ENCODE measurements around the gene IQUB. TPM values are rescaled to one million over a fixed set of nuclear protein-coding genes. Genes with fewer than 3 reads are reported as not detected.

IQUB gene
- total and polyA plus RNA-seq, 2 donors (not counting 3 experiments of a cell fraction or from before 2014, with no cell fraction given): 0.01 TPM; not detected in 1

DNA sequence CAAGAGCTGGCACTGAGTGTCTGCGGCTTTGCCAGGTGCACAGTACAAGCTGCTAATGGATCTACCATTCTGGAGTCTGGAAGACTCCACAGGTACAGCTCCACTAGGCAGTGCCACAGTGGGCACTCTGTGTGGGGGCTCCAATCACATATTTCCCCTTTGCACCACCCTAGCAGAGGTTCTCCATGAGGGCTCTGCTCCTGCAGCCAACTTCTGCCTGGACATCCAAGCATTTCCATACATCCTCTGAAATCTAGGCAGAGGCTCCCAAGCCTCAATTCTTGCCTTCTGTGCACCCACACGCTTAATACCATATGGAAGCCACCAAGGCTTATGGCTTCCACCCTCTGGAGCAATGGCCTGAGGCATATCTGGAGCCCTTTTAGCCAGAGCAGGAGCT, 29.2 kb downstream of the IQUB start:
- Histone ChIP-seq H3K9me3 (replicated peaks; ENCODE audit: control insufficient read depth, insufficient read depth, low read length) (no peaks in the 10 kb centered on the region), H3K27ac (ENCODE audit: insufficient read depth, low read depth, low read length) (no peak overlapping the region), H4K20me1 (replicated peaks; ENCODE audit: control insufficient read depth, extremely low read depth, insufficient read depth, low read length) (no peaks in the 10 kb centered on the region), H3K9me1 (replicated peaks; ENCODE audit: control insufficient read depth, extremely low read depth, insufficient read depth, low read length) (no peaks in the 10 kb centered on the region), H3K9ac (replicated peaks; ENCODE audit: extremely low read depth, insufficient read depth, low read length) (no peak overlapping the region), H3K36me3 (ENCODE audit: control insufficient read depth in 2 of 2, extremely low read depth in 1 of 2, insufficient read depth in 2 of 2, low read length in 2 of 2) (no peaks in the 10 kb centered on the region), H3K4me2 (ENCODE audit: insufficient read depth, low read length) (no peak overlapping the region), H3K4me1 (ENCODE audit: control insufficient read depth, extremely low read depth, insufficient read depth, low read length) (no peaks in the 10 kb centered on the region), H3K27me3 (ENCODE audit: control insufficient read depth in 2 of 2, insufficient read depth in 2 of 2, low read length in 2 of 2) (no peaks in the 10 kb centered on the region), H3K4me3 (replicated peaks in 1 of 3; ENCODE audit: insufficient read depth in 1 of 3, low read depth in 1 of 3, low read length in 3 of 3) (no peak overlapping the region), H2AFZ (ENCODE audit: low read depth, low read length) (no peak overlapping the region), H3K79me2 (ENCODE audit: control insufficient read depth, insufficient read depth, low read length) (no peaks in the 10 kb centered on the region)
- dilution Hi-C loops (cut with MboI; ENCODE audit: extremely low pct_ligation_motif_present, low sequenced_read_pairs): no loop called here
- TF ChIP-seq FOS (IDR thresholded peaks at IDR 0.05; ENCODE audit: borderline replicate concordance, insufficient read depth, low read length) (no peak), EZH2 (IDR thresholded peaks at IDR 0.05; ENCODE audit: borderline replicate concordance, low read depth, low read length, severe bottlenecking) (no peak), JUN (IDR thresholded peaks at IDR 0.05; ENCODE audit: borderline replicate concordance, insufficient read depth, insufficient read length, low read depth) (no peak), GATA2 (IDR thresholded peaks at IDR 0.05; ENCODE audit: insufficient read depth, insufficient read length, low read depth, low read length) (no peak), POLR2A (IDR thresholded peaks at IDR 0.05; ENCODE audit: low read depth, low read length) (no peak), POLR2AphosphoS5 (IDR thresholded peaks at IDR 0.05; ENCODE audit: insufficient read depth, low read depth, low read length) (no peak), MYC (IDR thresholded peaks at IDR 0.05; ENCODE audit: low read depth, low read length) (no peak)
- TF ChIP-seq, protein P1, sequence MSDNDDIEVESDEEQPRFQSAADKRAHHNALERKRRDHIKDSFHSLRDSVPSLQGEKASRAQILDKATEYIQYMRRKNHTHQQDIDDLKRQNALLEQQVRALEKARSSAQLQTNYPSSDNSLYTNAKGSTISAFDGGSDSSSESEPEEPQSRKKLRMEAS (IDR thresholded peaks at IDR 0.05; ENCODE audit: insufficient read depth, insufficient read length): no peak
- TF ChIP-seq, protein P2, sequence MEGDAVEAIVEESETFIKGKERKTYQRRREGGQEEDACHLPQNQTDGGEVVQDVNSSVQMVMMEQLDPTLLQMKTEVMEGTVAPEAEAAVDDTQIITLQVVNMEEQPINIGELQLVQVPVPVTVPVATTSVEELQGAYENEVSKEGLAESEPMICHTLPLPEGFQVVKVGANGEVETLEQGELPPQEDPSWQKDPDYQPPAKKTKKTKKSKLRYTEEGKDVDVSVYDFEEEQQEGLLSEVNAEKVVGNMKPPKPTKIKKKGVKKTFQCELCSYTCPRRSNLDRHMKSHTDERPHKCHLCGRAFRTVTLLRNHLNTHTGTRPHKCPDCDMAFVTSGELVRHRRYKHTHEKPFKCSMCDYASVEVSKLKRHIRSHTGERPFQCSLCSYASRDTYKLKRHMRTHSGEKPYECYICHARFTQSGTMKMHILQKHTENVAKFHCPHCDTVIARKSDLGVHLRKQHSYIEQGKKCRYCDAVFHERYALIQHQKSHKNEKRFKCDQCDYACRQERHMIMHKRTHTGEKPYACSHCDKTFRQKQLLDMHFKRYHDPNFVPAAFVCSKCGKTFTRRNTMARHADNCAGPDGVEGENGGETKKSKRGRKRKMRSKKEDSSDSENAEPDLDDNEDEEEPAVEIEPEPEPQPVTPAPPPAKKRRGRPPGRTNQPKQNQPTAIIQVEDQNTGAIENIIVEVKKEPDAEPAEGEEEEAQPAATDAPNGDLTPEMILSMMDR (IDR thresholded peaks at IDR 0.05; ENCODE audit: extremely low read depth in 1 of 2, insufficient read depth in 1 of 2, low read depth in 1 of 2, low read length in 2 of 2): no peak
- intact Hi-C loops (cut with micrococcal nuclease): no loop called here
- POLR2A ChIA-PET: no interaction called here
- DNase-seq (ENCODE audit: low read depth, low spot score) (no peak), FAIRE-seq (no peak)
- no TSS peak for BruUV-seq (replicated peaks)
- CTCF ChIA-PET: interaction anchor here (1.2 to 3.3 kb wide), 2 partner anchors 11 to 14 kb away, joined by 3 to 14 read pairs; no protein-coding TSS in a partner anchor

Data from endothelial cell of umbilical vein (primary cell).